Astrocyte (in vitro differentiated cells and primary cell): Measurements from ENCODE around the gene ARHGAP23. TPM values are rescaled to one million over a fixed set of nuclear protein-coding genes. Genes with fewer than 3 reads are reported as not detected.
A peak's percentile ranks its signal among the peaks of the same experiment; 100 is the strongest.

Source experiments
- DNase-seq: peaks from one replicate; pipeline ENCODE4 v3.0.0-alpha.2; 2010; ENCODE audit warnings: low read depth
- FAIRE-seq: peaks from 2 replicates; lab custom pipeline; 2011; peaks lifted over from hg19 to GRCh38; lab: Jason Lieb, UNC
- H2AFZ ChIP-seq: 2 replicates; pipeline ENCODE4 v1.6.0; 2012; ENCODE audit warnings: low read depth, low read length, inconsistent platforms
- H3K27ac ChIP-seq: 2 replicates; pipeline ENCODE4 v1.5.1; 2011; ENCODE audit warnings: low read depth, low read length, inconsistent platforms
- H3K27me3 ChIP-seq: 2 replicates; pipeline ENCODE4 v1.6.0; 2011; ENCODE audit warnings: low read length, inconsistent platforms; ENCODE audit not compliant: insufficient read depth
- H3K36me3 ChIP-seq: 2 replicates; pipeline ENCODE4 v1.5.1; 2011; ENCODE audit warnings: low read length, inconsistent platforms; ENCODE audit not compliant: insufficient read depth
- H3K4me1 ChIP-seq: 2 replicates; pipeline ENCODE4 v1.5.1; 2011; ENCODE audit warnings: low read length, inconsistent platforms; ENCODE audit not compliant: insufficient read depth
- H3K4me2 ChIP-seq: 2 replicates; pipeline ENCODE4 v1.6.0; 2012; ENCODE audit warnings: low read length, inconsistent platforms
- H3K4me3 ChIP-seq: 2 replicates; pipeline ENCODE4 v1.5.1; 2011; ENCODE audit warnings: low read depth, mild to moderate bottlenecking, low read length, inconsistent platforms; ENCODE audit not compliant: insufficient read depth
- H3K79me2 ChIP-seq: 2 replicates; pipeline ENCODE4 v1.6.0; 2012; ENCODE audit warnings: mild to moderate bottlenecking, low read length, inconsistent platforms; ENCODE audit not compliant: insufficient read depth
- H3K9ac ChIP-seq: 2 replicates; pipeline ENCODE4 v1.6.0; 2012; ENCODE audit warnings: mild to moderate bottlenecking, low read length, inconsistent platforms
- H3K9me3 ChIP-seq: 2 replicates; pipeline ENCODE4 v1.5.1; 2012; ENCODE audit warnings: low read depth, mild to moderate bottlenecking, low read length, inconsistent platforms; ENCODE audit not compliant: insufficient read depth
- H4K20me1 ChIP-seq: 2 replicates; pipeline ENCODE4 v1.6.0; 2012; ENCODE audit warnings: low read length, inconsistent platforms; ENCODE audit not compliant: insufficient read depth
- H3K27ac Mint-ChIP-seq: one replicate; pipeline ENCODE4 v1.8.0; 2021; ENCODE audit warnings: mild to moderate bottlenecking, mixed read lengths; ENCODE audit not compliant: unreplicated experiment
- H3K27me3 Mint-ChIP-seq: one replicate; pipeline ENCODE4 v1.8.0; 2021; ENCODE audit warnings: low read depth, mixed read lengths; ENCODE audit not compliant: unreplicated experiment
- H3K36me3 Mint-ChIP-seq: one replicate; pipeline ENCODE4 v1.8.0; 2021; ENCODE audit warnings: low read depth, mixed read lengths; ENCODE audit not compliant: unreplicated experiment
- H3K4me1 Mint-ChIP-seq: one replicate; pipeline ENCODE4 v1.8.0; 2021; ENCODE audit warnings: low read depth, mixed read lengths; ENCODE audit not compliant: unreplicated experiment
- H3K4me3 Mint-ChIP-seq: one replicate; pipeline ENCODE4 v1.8.0; 2021; ENCODE audit warnings: mild to moderate bottlenecking, moderate library complexity, mixed read lengths; ENCODE audit not compliant: unreplicated experiment
- H3K9me3 Mint-ChIP-seq: one replicate; pipeline ENCODE4 v1.8.0; 2021; ENCODE audit warnings: mild to moderate bottlenecking, mixed read lengths; ENCODE audit not compliant: unreplicated experiment
- EZH2 ChIP-seq: IDR thresholded peaks from 2 replicates; pipeline ENCODE4 v1.6.1; 2012; ENCODE audit warnings: mild to moderate bottlenecking, low read length, inconsistent platforms; ENCODE audit not compliant: insufficient read depth
- total RNA-seq: library from RNA; stranded (reverse); gene quantifications from 2 replicates; pipeline ENCODE4 v1.2.1, GENCODE V29; 2021
- TF ChIP-seq, protein P1 (sequence below): IDR thresholded peaks from 2 replicates; pipeline ENCODE4 v1.5.1; 2011; ENCODE audit warnings: low read depth, mild to moderate bottlenecking, inconsistent platforms, low read length, moderate library complexity; ENCODE audit not compliant: insufficient read depth

Gene ARHGAP23
- total RNA-seq, 1 donor from 2014 or later: 118 TPM

DNA sequence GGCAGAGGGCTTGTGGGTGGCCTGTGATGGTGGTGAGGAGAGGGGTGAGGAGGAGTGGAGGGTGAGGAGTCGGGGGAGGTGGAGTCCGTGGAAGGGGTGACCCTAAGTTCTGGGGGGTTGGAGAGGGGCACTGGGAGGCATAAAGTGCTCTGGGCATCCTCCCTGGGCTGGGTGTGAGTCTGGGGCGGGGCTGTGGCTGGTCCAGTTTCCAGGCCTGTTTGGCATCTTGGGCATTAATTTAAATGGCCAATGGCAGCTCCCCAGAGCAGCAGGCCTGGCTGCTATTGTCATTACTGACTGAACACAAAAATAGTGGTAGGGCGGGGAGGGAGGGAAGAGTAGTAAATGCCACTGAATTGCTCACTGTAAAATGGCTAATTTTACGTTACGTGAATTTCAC lies 7.7 kb upstream of the ARHGAP23 start:
- no peaks in the 10 kb centered on the region for H3K9me3 Mint-ChIP-seq
- H3K9ac ChIP-seq: no peak overlapping the region
- H4K20me1 ChIP-seq: no peaks in the 10 kb centered on the region
- peaks cover 22% of the 10 kb centered on the region for H3K4me1 ChIP-seq
- H3K36me3 Mint-ChIP-seq: no peaks in the 10 kb centered on the region
- H3K27ac Mint-ChIP-seq: no peak overlapping the region
- no peak overlapping the region for H3K27ac ChIP-seq
- H2AFZ ChIP-seq: no peak overlapping the region
- no peaks in the 10 kb centered on the region for H3K9me3 ChIP-seq
- TF ChIP-seq, protein P1, sequence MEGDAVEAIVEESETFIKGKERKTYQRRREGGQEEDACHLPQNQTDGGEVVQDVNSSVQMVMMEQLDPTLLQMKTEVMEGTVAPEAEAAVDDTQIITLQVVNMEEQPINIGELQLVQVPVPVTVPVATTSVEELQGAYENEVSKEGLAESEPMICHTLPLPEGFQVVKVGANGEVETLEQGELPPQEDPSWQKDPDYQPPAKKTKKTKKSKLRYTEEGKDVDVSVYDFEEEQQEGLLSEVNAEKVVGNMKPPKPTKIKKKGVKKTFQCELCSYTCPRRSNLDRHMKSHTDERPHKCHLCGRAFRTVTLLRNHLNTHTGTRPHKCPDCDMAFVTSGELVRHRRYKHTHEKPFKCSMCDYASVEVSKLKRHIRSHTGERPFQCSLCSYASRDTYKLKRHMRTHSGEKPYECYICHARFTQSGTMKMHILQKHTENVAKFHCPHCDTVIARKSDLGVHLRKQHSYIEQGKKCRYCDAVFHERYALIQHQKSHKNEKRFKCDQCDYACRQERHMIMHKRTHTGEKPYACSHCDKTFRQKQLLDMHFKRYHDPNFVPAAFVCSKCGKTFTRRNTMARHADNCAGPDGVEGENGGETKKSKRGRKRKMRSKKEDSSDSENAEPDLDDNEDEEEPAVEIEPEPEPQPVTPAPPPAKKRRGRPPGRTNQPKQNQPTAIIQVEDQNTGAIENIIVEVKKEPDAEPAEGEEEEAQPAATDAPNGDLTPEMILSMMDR: no peak
- TF ChIP-seq EZH2: no peak
- no peak for FAIRE-seq
- H3K27me3 ChIP-seq: peaks cover 21% of the 10 kb centered on the region
- no peak for DNase-seq
- no peaks in the 10 kb centered on the region for H3K79me2 ChIP-seq
- no peak overlapping the region for H3K4me3 Mint-ChIP-seq
- H3K36me3 ChIP-seq: no peaks in the 10 kb centered on the region
- no peak overlapping the region for H3K4me2 ChIP-seq
- no peak overlapping the region for H3K4me3 ChIP-seq
- H3K27me3 Mint-ChIP-seq: peaks cover 10% of the 10 kb centered on the region
- peaks cover 21% of the 10 kb centered on the region for H3K4me1 Mint-ChIP-seq

DNA sequence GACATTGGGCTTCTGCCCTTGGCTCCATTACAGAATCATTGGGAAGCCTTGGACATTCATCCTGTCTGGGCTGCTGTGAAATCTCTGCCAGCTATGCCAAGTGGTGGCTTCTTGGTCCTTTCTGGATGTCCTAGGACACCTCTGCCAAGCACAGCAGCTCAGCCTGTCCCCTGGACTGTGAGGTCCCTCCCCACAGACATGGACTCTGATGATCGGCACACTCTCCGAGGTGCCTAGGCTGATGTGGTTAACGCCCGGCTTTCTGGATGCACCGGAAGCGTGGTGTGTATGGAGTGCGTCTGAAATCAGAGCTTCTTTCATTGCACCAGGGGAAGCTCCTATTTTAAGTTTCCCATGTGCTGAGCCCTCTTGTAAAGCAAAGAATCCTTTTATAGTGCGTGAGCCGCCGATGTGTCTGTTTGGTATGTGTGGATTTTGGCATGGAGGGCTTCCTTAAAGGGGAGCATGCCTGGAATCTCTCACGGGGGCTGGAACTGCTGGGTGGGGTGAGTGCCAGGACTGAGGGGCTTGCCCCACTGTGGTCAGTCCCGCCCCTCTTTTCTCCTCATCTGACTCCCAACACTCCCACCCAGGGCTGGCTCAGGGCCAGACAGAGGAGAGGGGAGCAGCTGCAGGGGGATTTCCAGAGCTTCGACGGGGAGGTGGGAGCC lies 7.0 kb upstream of the ARHGAP23 start:
- Histone ChIP-seq H3K4me3 (no peak overlapping the region), H3K79me2 (no peaks in the 10 kb centered on the region), H3K9me3 (no peaks in the 10 kb centered on the region), H3K4me1 (peaks cover 28% of the 10 kb centered on the region), H2AFZ (peak overlapping the region; percentile 22), H3K27ac (no peak overlapping the region), H4K20me1 (no peaks in the 10 kb centered on the region), H3K4me2 (peak overlapping the region; percentile 70), H3K27me3 (peaks cover 21% of the 10 kb centered on the region), H3K36me3 (no peaks in the 10 kb centered on the region), H3K9ac (peak overlapping the region; percentile 33)
- TF ChIP-seq, protein P1: no peak
- no peak for TF ChIP-seq EZH2
- Mint-ChIP-seq H3K36me3 (no peaks in the 10 kb centered on the region), H3K27me3 (peaks cover 10% of the 10 kb centered on the region), H3K4me1 (peaks cover 24% of the 10 kb centered on the region), H3K9me3 (no peaks in the 10 kb centered on the region), H3K27ac (no peak overlapping the region), H3K4me3 (no peak overlapping the region)
- DNase-seq (peak; percentile 74), FAIRE-seq (no peak)
